ENCODE measurements around the gene OLFML1.

DNA sequence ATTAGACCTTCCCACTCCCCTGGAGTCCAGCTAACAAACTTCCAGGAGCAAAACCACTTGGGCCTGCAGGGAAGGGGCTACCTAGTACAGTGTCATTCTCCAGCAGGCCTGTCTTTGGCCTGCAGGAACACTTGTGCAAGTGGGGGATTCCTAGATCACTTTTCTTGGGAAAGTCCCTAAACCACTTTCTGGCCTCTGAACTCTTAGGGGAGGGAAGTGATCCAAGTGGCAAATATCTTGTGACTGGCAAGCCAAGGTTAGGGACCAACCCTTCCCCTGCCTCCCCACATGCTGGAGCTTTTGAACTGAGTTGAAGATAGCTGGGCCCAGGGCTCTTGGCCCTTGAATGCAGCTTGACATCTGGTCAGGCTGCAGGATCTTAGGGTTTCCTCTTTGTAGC is 45.7 kb downstream of the OLFML1 start:
- no peak for TF ChIP-seq POLR2A (IDR thresholded peaks at IDR 0.05)
- TF ChIP-seq, protein P1, sequence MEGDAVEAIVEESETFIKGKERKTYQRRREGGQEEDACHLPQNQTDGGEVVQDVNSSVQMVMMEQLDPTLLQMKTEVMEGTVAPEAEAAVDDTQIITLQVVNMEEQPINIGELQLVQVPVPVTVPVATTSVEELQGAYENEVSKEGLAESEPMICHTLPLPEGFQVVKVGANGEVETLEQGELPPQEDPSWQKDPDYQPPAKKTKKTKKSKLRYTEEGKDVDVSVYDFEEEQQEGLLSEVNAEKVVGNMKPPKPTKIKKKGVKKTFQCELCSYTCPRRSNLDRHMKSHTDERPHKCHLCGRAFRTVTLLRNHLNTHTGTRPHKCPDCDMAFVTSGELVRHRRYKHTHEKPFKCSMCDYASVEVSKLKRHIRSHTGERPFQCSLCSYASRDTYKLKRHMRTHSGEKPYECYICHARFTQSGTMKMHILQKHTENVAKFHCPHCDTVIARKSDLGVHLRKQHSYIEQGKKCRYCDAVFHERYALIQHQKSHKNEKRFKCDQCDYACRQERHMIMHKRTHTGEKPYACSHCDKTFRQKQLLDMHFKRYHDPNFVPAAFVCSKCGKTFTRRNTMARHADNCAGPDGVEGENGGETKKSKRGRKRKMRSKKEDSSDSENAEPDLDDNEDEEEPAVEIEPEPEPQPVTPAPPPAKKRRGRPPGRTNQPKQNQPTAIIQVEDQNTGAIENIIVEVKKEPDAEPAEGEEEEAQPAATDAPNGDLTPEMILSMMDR (IDR thresholded peaks at IDR 0.05) = no peak

All from adrenal gland (tissue), 5 donors.